ENCODE data around the gene MRTO4. TPM values are rescaled to one million over a fixed set of nuclear protein-coding genes. Genes with fewer than 3 reads are reported as not detected.

The MRTO4 gene
- total and polyA plus RNA-seq, 12 donors: 16.6 to 64.0 (median 29.8) TPM

- H3K9me3 ChIP-seq (replicated peaks in 1 of 3): no peaks in the 10 kb centered on the region
- H3K27ac ChIP-seq: no peak overlapping the region
- no peak for DNase-seq
- peaks cover 0 to 36% of the 10 kb centered on the region in 2 donors for H3K36me3 ChIP-seq (replicated peaks in 1 of 2)
- no peak for TF ChIP-seq POLR2A (IDR thresholded peaks at IDR 0.05)
- TF ChIP-seq, protein P1, sequence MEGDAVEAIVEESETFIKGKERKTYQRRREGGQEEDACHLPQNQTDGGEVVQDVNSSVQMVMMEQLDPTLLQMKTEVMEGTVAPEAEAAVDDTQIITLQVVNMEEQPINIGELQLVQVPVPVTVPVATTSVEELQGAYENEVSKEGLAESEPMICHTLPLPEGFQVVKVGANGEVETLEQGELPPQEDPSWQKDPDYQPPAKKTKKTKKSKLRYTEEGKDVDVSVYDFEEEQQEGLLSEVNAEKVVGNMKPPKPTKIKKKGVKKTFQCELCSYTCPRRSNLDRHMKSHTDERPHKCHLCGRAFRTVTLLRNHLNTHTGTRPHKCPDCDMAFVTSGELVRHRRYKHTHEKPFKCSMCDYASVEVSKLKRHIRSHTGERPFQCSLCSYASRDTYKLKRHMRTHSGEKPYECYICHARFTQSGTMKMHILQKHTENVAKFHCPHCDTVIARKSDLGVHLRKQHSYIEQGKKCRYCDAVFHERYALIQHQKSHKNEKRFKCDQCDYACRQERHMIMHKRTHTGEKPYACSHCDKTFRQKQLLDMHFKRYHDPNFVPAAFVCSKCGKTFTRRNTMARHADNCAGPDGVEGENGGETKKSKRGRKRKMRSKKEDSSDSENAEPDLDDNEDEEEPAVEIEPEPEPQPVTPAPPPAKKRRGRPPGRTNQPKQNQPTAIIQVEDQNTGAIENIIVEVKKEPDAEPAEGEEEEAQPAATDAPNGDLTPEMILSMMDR (IDR thresholded peaks at IDR 0.05): no peak
- no peaks in the 10 kb centered on the region for H3K27me3 ChIP-seq
- no peak overlapping the region for H3K4me3 ChIP-seq
- H3K4me1 ChIP-seq (replicated peaks in 1 of 2): peaks cover 0 to 2% of the 10 kb centered on the region in 2 donors
- 89 to 93% (median 92%) methylated on average over 8 to 10 of the region's 10 CpGs for WGBS, 4 donors
- intact Hi-C loops (cut with DNase I): loop anchor here in 1 of 2 donors (5.0 kb wide), 1 partner anchor 49 kb away; no protein-coding TSS in a partner anchor
These were observed 6.7 kb downstream of the MRTO4 start for GRCh38 chr1:19258353-19258752.

GRCh38 chr1:19260211-19261138 is 8.9 kb downstream of the MRTO4 start:
- whole genome bisulfite sequencing, 4 donors: 74 to 86% (median 79%) methylated on average over 18 to 21 of the region's 21 CpGs
- no peak overlapping the region for H3K27ac ChIP-seq
- no peaks in the 10 kb centered on the region for H3K27me3 ChIP-seq
- no peak for TF ChIP-seq POLR2A (IDR thresholded peaks at IDR 0.05)
- TF ChIP-seq, protein P1 (IDR thresholded peaks at IDR 0.05): no peak
- DNase-seq: peak in 3 of 7 donors; percentile 30 to 63 (median 46)
- H3K4me1 ChIP-seq (replicated peaks in 1 of 2): no peaks in the 10 kb centered on the region
- no peaks in the 10 kb centered on the region for H3K9me3 ChIP-seq (replicated peaks in 1 of 3)
- H3K4me3 ChIP-seq: no peak overlapping the region
- intact Hi-C loops (cut with DNase I): loop anchor here in 1 of 2 donors (10.0 kb wide), 1 partner anchor 394 kb away; no protein-coding TSS in a partner anchor
- H3K36me3 ChIP-seq (replicated peaks in 1 of 2): peaks cover 0 to 36% of the 10 kb centered on the region in 2 donors

GRCh38 chr1:19262047-19262446 is 10.4 kb downstream of the MRTO4 start:
- Histone ChIP-seq H3K27ac (no peak overlapping the region), H3K4me3 (no peak overlapping the region), H3K9me3 (replicated peaks in 1 of 3) (no peaks in the 10 kb centered on the region), H3K36me3 (replicated peaks in 1 of 2) (peaks cover 0 to 28% of the 10 kb centered on the region in 2 donors), H3K4me1 (replicated peaks in 1 of 2) (no peaks in the 10 kb centered on the region), H3K27me3 (no peaks in the 10 kb centered on the region)
- no peak for DNase-seq
- intact Hi-C loops (cut with DNase I): loop anchor here in 1 of 2 donors (10.0 kb wide), 1 partner anchor 393 kb away; no protein-coding TSS in a partner anchor
- no peak for TF ChIP-seq POLR2A (IDR thresholded peaks at IDR 0.05)
- 51 to 56% (median 55%) methylated on average over 3 to 5 of the region's 5 CpGs; no CpG with 5 or more reads in 1 of the 4 donors for WGBS, 4 donors

- Histone ChIP-seq H3K27ac (no peak overlapping the region), H3K9me3 (replicated peaks in 1 of 3) (no peaks in the 10 kb centered on the region), H3K4me3 (no peak overlapping the region), H3K27me3 (no peaks in the 10 kb centered on the region), H3K4me1 (replicated peaks in 1 of 2) (no peaks in the 10 kb centered on the region), H3K36me3 (replicated peaks in 1 of 2) (peaks cover 0 to 23% of the 10 kb centered on the region in 2 donors)
- TF ChIP-seq POLR2A (IDR thresholded peaks at IDR 0.05): no peak
- TF ChIP-seq, protein P1 (IDR thresholded peaks at IDR 0.05): no peak
- 88 to 98% (median 93%) methylated on average over 4 to 5 of the region's 5 CpGs for WGBS, 4 donors
- intact Hi-C loops (cut with DNase I): loop anchor here in 1 of 2 donors (10.0 kb wide), 1 partner anchor 392 kb away; no protein-coding TSS in a partner anchor
- no peak for DNase-seq
These were observed 11.1 kb downstream of the MRTO4 start for GRCh38 chr1:19262744-19263143.
